Gastrocnemius medialis (tissue), 4 donors: Measurements from ENCODE around the gene GFPT1.

Experiments
- CTCF ChIP-seq, 5 experiments: fragments of 450-650 bp in 3 of 5; fragments of 200-600 bp in 2 of 5; sonication (generic) in 2 of 5; IDR thresholded peaks in 4 of 5; conservative IDR thresholded peaks in 1 of 5; 1 replicate in 4 of 5; 2 replicates in 1 of 5; pipeline ENCODE4 v1.5.1; 2016 to 2019; ENCODE audit warnings: antibody characterized with exemption in 5 of 5, mild to moderate bottlenecking in 3 of 5, moderate library complexity in 3 of 5
- POLR2A ChIP-seq, 2 donors: fragments of 450-650 bp; IDR thresholded peaks; one replicate each; pipeline ENCODE4 v1.6.1; 2017; ENCODE audit warnings: antibody characterized with exemption in 2 of 2, mild to moderate bottlenecking in 2 of 2, moderate library complexity in 2 of 2

DNA sequence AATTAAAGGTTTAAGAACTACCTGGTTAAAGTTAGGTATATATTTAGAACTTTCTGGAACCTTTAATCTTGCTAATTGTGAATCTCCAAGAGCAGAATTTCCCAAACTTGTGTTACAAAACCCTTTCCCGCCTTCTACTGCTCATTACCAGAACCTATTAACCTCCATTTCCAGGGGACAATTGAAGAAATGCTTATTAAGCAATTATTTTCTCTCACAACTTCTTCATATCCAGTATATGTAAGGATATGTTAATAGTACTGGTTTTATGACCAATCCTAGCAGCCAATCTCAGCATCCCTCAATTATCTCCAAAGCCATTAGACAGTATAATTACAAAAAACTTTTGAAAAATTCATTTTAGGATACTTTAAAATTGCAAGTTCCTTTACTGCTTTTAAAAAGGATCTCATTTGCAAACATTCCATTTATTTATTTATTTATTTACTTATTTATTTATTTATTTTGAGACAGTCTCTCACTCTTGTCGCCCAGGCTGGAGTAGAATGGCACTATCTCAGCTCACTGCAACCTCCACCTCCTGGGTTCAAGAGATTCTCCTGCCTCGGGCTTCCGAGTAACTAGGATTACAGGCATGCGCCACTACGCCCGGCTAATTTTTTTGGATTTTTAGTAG is 3.7 kb downstream of the GFPT1 start:
- TF ChIP-seq CTCF (IDR thresholded peaks at IDR 0.05 in 4 of 5, conservative IDR thresholded peaks at IDR 0.05 in 1 of 5) (no peak), POLR2A (IDR thresholded peaks at IDR 0.05) (no peak)
